Fibroblast of lung (primary cell): ENCODE results near the gene NUDT3. TPM values are rescaled to one million over a fixed set of nuclear protein-coding genes. Genes with fewer than 3 reads are reported as not detected.

Experiments
- DNase-seq, 2 donors: peaks; one replicate each; pipeline versions ENCODE4 v3.0.0 to v3.0.0-alpha.2; 2010; ENCODE audit warnings: low read depth in 2 of 2
- H2AFZ ChIP-seq: 2 replicates; pipeline ENCODE4 v1.5.1; 2012; ENCODE audit warnings: low read length, control low read depth, inconsistent platforms
- H3K27ac ChIP-seq: 2 replicates; pipeline ENCODE4 v1.5.1; 2011; ENCODE audit warnings: low read length, control low read depth; ENCODE audit not compliant: insufficient read depth
- H3K27me3 ChIP-seq: 2 replicates; pipeline ENCODE4 v1.5.1; 2011; ENCODE audit warnings: mild to moderate bottlenecking, low read length; ENCODE audit not compliant: control insufficient read depth, insufficient read depth
- H3K36me3 ChIP-seq: 2 replicates; pipeline ENCODE4 v1.5.1; 2011; ENCODE audit warnings: low read length; ENCODE audit not compliant: control insufficient read depth, insufficient read depth
- H3K4me1 ChIP-seq: 2 replicates; pipeline ENCODE4 v1.5.1; 2011; ENCODE audit warnings: low read length; ENCODE audit not compliant: control insufficient read depth, insufficient read depth; ENCODE audit errors: extremely low read depth
- H3K4me2 ChIP-seq: 2 replicates; pipeline ENCODE4 v1.5.1; 2011; ENCODE audit warnings: low read length, control low read depth; ENCODE audit not compliant: insufficient read depth; ENCODE audit errors: extremely low read depth
- H3K4me3 ChIP-seq, 4 experiments: fragments of 200-600 bp in 1 of 4; sonication (generic) in 1 of 4; replicated peaks in 1 of 4; 2 replicates each; pipeline ENCODE4 v1.5.1; 2011 to 2016; ENCODE audit warnings: low read length in 4 of 4, low read depth in 3 of 4, mild to moderate bottlenecking in 3 of 4, control low read depth in 2 of 4, inconsistent platforms in 1 of 4, mixed read lengths in 1 of 4; ENCODE audit not compliant: insufficient read depth in 1 of 4; ENCODE audit errors: control extremely low read depth in 1 of 4
- H3K79me2 ChIP-seq: 2 replicates; pipeline ENCODE4 v1.5.1; 2012; ENCODE audit warnings: mild to moderate bottlenecking, low read length, inconsistent platforms; ENCODE audit not compliant: control insufficient read depth, insufficient read depth
- H3K9ac ChIP-seq: 2 replicates; pipeline ENCODE4 v1.5.1; 2011; ENCODE audit warnings: mild to moderate bottlenecking, low read length, control low read depth; ENCODE audit not compliant: insufficient read depth
- H3K9me3 ChIP-seq: 2 replicates; pipeline ENCODE4 v1.5.1; 2012; ENCODE audit warnings: low read depth, low read length; ENCODE audit not compliant: control insufficient read depth, insufficient read depth
- H4K20me1 ChIP-seq: 2 replicates; pipeline ENCODE4 v1.5.1; 2011; ENCODE audit warnings: low read length; ENCODE audit not compliant: control insufficient read depth, insufficient read depth; ENCODE audit errors: extremely low read depth
- CTCF ChIP-seq, 2 donors: IDR thresholded peaks in 1 of 2; conservative IDR thresholded peaks in 1 of 2; 1 replicate in 1 of 2; 2 replicates in 1 of 2; pipeline ENCODE4 v1.5.1; 2011 to 2012; ENCODE audit warnings: low read length in 2 of 2, control low read depth in 1 of 2, inconsistent platforms in 1 of 2, low read depth in 1 of 2, mild to moderate bottlenecking in 1 of 2
- EZH2 ChIP-seq: IDR thresholded peaks from 2 replicates; pipeline ENCODE4 v1.5.1; 2012; ENCODE audit warnings: low read length, control low read depth, mild to moderate bottlenecking; ENCODE audit errors: missing control alignments
- polyA plus RNA-seq, 2 donors: library from polyadenylated mRNA; depleted of rRNA in 1 of 2; stranded (reverse) in 1 of 2; unstranded in 1 of 2; fragments of >200 nt; gene quantifications; 2 replicates each; pipeline ENCODE4 v1.2.1, GENCODE V29; 2011 to 2012; ENCODE audit warnings: missing spikeins in 1 of 2
- total RNA-seq: library from RNA; depleted of rRNA; stranded (reverse); fragments of >200 nt; gene quantifications from 2 replicates; pipeline ENCODE4 v1.2.1, GENCODE V29; 2014

The NUDT3 gene
- total and polyA plus RNA-seq, 2 donors (not counting 1 experiment from before 2014, with no cell fraction given), result 16.0 to 27.4 TPM

- H3K4me2 ChIP-seq, result no peak overlapping the region
- H3K27me3 ChIP-seq, result no peaks in the 10 kb centered on the region
- no peaks in the 10 kb centered on the region for H4K20me1 ChIP-seq
- H3K4me1 ChIP-seq, result no peaks in the 10 kb centered on the region
- H3K27ac ChIP-seq, result no peak overlapping the region
- TF ChIP-seq EZH2, result no peak
- TF ChIP-seq CTCF (conservative IDR thresholded peaks at IDR 0.05 in 1 of 2, IDR thresholded peaks at IDR 0.05 in 1 of 2; ENCODE audit: low read depth in 1 of 2, low read length in 2 of 2), result no peak
- H3K9ac ChIP-seq, result no peak overlapping the region
- H3K4me3 ChIP-seq, result no peak overlapping the region
- no peaks in the 10 kb centered on the region for H3K9me3 ChIP-seq
- H2AFZ ChIP-seq, result no peak overlapping the region
- no peaks in the 10 kb centered on the region for H3K36me3 ChIP-seq
- DNase-seq, result no peak
- no peaks in the 10 kb centered on the region for H3K79me2 ChIP-seq
Observed at GRCh38 chr6:34278833-34279232, 113.6 kb downstream of the NUDT3 start.

DNA sequence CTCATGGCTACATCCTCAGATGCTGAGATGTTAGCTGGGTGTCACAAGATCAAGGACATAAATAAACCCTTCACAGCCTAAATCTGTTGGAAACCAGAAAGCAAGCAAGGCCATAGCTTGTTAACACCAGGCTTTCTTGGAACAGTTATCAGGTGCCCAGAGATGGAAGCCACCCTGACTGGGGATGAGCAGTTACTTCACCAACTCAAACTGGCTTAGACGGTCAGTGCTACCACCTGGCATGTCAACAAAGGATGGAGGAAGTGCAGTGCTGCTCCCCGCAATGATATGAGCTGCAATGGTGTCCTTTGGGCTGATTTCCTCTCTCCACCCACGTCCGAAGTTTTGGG is 114.7 kb downstream of the NUDT3 start:
- Histone ChIP-seq H3K27ac (no peak overlapping the region), H3K4me3 (no peak overlapping the region), H3K4me2 (no peak overlapping the region), H3K4me1 (no peaks in the 10 kb centered on the region), H3K79me2 (no peaks in the 10 kb centered on the region), H3K27me3 (no peaks in the 10 kb centered on the region), H3K9ac (no peak overlapping the region), H3K9me3 (no peaks in the 10 kb centered on the region), H4K20me1 (no peaks in the 10 kb centered on the region), H2AFZ (no peak overlapping the region), H3K36me3 (no peaks in the 10 kb centered on the region)
- no peak for DNase-seq
- no peak for TF ChIP-seq EZH2
- no peak for TF ChIP-seq CTCF (conservative IDR thresholded peaks at IDR 0.05 in 1 of 2, IDR thresholded peaks at IDR 0.05 in 1 of 2; ENCODE audit: low read depth in 1 of 2, low read length in 2 of 2)

GRCh38 chr6:34276881-34277762 is 115.3 kb downstream of the NUDT3 start:
- Histone ChIP-seq H3K4me1 (no peaks in the 10 kb centered on the region), H3K36me3 (no peaks in the 10 kb centered on the region), H3K4me2 (no peak overlapping the region), H3K27ac (no peak overlapping the region), H3K4me3 (no peak overlapping the region), H3K9me3 (no peaks in the 10 kb centered on the region), H3K79me2 (no peaks in the 10 kb centered on the region), H3K27me3 (no peaks in the 10 kb centered on the region), H3K9ac (no peak overlapping the region), H2AFZ (no peak overlapping the region), H4K20me1 (no peaks in the 10 kb centered on the region)
- TF ChIP-seq EZH2, result no peak
- TF ChIP-seq CTCF (conservative IDR thresholded peaks at IDR 0.05 in 1 of 2, IDR thresholded peaks at IDR 0.05 in 1 of 2; ENCODE audit: low read depth in 1 of 2, low read length in 2 of 2), result no peak
- no peak for DNase-seq
